ENCODE results near the gene IL16. TPM values are rescaled to one million over a fixed set of nuclear protein-coding genes. Genes with fewer than 3 reads are reported as not detected.

The IL16 gene
- total RNA-seq, 1 experiment from 2014 or later: 0.81 TPM

DNA sequence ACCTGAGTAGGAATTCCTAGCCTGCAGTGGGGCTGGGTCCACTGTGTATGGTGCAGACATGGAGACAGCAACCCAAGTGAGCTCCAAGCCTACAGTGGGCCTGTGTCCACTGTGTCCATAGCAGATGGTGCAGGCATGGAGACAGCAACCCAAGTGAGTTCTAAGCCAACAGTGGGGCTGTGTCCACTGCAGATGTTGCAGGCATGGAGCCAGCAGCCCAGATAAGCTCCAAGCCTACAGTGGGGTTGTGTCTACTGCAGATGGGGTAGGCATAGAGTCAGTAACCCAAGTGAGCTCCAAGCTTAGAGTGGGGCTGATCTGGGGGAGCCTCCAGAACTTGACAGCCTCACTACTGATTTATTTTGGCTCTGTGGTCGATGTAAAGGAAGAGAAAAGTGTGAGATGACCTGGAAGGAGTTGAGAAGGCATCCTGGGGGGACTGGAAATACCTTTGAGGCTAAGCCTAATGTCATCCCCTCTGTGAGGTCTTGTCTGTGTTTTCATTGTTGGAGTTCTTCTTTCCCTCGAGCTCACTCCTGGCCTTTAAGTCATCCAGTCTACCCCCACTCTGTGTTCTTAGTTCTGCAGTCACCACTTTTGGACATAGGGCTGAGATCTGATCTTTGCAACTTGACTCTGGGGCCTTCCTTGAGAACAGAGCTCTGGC lies 22.4 kb upstream of the IL16 start:
- intact Hi-C loops (cut with micrococcal nuclease): no loop called here
- Histone ChIP-seq H2AFZ (ENCODE audit: low read depth, low read length, poor library complexity, severe bottlenecking) (no peak overlapping the region), H4K20me1 (ENCODE audit: insufficient read depth) (no peaks in the 10 kb centered on the region), H3K36me3 (ENCODE audit: control insufficient read depth in 1 of 2, insufficient read depth in 2 of 2, low read length in 2 of 2) (no peaks in the 10 kb centered on the region), H3K9ac (ENCODE audit: low read length) (no peak overlapping the region), H3K9me2 (ENCODE audit: insufficient read depth) (no peaks in the 10 kb centered on the region), H3K27ac (ENCODE audit: low read depth, low read length) (no peak overlapping the region), H3K79me2 (ENCODE audit: insufficient read depth, low read length) (no peaks in the 10 kb centered on the region), H3K4me3 (replicated peaks in 1 of 2; ENCODE audit: low read depth in 1 of 2, low read length in 2 of 2) (no peak overlapping the region), H3K4me1 (ENCODE audit: control insufficient read depth in 1 of 2, insufficient read depth in 2 of 2, low read length in 2 of 2) (no peaks in the 10 kb centered on the region), H3K27me3 (ENCODE audit: insufficient read depth, low read length) (peaks cover 30% of the 10 kb centered on the region), H3K9me3 (ENCODE audit: control insufficient read depth in 1 of 2, insufficient read depth in 1 of 2, low read depth in 1 of 2, low read length in 2 of 2) (no peaks in the 10 kb centered on the region), H3K4me2 (ENCODE audit: low read length) (no peak overlapping the region)
- no peak for ATAC-seq
- no peak for DNase-seq (ENCODE audit: low read depth, low spot score)
- BruUV-seq (replicated peaks): no TSS peak
- ChIA-PET RAD21 (ENCODE audit: low non-redundant PET in 1 of 2, low total read pairs in 2 of 2, uncharacterized antibody in 2 of 2, unreplicated experiment in 2 of 2) (no interaction called here), POLR2A (no interaction called here), CTCF (interaction anchor here (2.4 kb wide), 1 partner anchor 92 kb away, joined by 8 read pairs; no protein-coding TSS in a partner anchor)
- TF ChIP-seq ELF1 (IDR thresholded peaks at IDR 0.05; ENCODE audit: borderline replicate concordance, low read depth): no peak
- TF ChIP-seq FOSL1 (IDR thresholded peaks at IDR 0.05; ENCODE audit: low read depth): no peak
- TF ChIP-seq EZH2phosphoT487 (IDR thresholded peaks at IDR 0.05; ENCODE audit: borderline replicate concordance): no peak
- no peak for TF ChIP-seq POLR2AphosphoS5 (IDR thresholded peaks at IDR 0.05; ENCODE audit: low read depth, low read length)
- TF ChIP-seq, protein P1, sequence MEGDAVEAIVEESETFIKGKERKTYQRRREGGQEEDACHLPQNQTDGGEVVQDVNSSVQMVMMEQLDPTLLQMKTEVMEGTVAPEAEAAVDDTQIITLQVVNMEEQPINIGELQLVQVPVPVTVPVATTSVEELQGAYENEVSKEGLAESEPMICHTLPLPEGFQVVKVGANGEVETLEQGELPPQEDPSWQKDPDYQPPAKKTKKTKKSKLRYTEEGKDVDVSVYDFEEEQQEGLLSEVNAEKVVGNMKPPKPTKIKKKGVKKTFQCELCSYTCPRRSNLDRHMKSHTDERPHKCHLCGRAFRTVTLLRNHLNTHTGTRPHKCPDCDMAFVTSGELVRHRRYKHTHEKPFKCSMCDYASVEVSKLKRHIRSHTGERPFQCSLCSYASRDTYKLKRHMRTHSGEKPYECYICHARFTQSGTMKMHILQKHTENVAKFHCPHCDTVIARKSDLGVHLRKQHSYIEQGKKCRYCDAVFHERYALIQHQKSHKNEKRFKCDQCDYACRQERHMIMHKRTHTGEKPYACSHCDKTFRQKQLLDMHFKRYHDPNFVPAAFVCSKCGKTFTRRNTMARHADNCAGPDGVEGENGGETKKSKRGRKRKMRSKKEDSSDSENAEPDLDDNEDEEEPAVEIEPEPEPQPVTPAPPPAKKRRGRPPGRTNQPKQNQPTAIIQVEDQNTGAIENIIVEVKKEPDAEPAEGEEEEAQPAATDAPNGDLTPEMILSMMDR (IDR thresholded peaks at IDR 0.05 in 2 of 3, conservative IDR thresholded peaks at IDR 0.05 in 1 of 3; ENCODE audit: borderline replicate concordance in 1 of 3, insufficient read depth in 1 of 3, low read depth in 2 of 3, low read length in 2 of 3): no peak
- TF ChIP-seq JUND (IDR thresholded peaks at IDR 0.05): no peak
- TF ChIP-seq, protein P2, sequence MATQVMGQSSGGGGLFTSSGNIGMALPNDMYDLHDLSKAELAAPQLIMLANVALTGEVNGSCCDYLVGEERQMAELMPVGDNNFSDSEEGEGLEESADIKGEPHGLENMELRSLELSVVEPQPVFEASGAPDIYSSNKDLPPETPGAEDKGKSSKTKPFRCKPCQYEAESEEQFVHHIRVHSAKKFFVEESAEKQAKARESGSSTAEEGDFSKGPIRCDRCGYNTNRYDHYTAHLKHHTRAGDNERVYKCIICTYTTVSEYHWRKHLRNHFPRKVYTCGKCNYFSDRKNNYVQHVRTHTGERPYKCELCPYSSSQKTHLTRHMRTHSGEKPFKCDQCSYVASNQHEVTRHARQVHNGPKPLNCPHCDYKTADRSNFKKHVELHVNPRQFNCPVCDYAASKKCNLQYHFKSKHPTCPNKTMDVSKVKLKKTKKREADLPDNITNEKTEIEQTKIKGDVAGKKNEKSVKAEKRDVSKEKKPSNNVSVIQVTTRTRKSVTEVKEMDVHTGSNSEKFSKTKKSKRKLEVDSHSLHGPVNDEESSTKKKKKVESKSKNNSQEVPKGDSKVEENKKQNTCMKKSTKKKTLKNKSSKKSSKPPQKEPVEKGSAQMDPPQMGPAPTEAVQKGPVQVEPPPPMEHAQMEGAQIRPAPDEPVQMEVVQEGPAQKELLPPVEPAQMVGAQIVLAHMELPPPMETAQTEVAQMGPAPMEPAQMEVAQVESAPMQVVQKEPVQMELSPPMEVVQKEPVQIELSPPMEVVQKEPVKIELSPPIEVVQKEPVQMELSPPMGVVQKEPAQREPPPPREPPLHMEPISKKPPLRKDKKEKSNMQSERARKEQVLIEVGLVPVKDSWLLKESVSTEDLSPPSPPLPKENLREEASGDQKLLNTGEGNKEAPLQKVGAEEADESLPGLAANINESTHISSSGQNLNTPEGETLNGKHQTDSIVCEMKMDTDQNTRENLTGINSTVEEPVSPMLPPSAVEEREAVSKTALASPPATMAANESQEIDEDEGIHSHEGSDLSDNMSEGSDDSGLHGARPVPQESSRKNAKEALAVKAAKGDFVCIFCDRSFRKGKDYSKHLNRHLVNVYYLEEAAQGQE (IDR thresholded peaks at IDR 0.05; ENCODE audit: low read depth): no peak
- no peak for TF ChIP-seq SIN3A (IDR thresholded peaks at IDR 0.05; ENCODE audit: low read depth)

Measured in HCT116 (cell line).